ENCODE data around the gene TNFRSF8. TPM values are rescaled to one million over a fixed set of nuclear protein-coding genes. Genes with fewer than 3 reads are reported as not detected.

Gene TNFRSF8
- total and polyA plus RNA-seq, 2 donors = 0.26 to 1.5 TPM

DNA sequence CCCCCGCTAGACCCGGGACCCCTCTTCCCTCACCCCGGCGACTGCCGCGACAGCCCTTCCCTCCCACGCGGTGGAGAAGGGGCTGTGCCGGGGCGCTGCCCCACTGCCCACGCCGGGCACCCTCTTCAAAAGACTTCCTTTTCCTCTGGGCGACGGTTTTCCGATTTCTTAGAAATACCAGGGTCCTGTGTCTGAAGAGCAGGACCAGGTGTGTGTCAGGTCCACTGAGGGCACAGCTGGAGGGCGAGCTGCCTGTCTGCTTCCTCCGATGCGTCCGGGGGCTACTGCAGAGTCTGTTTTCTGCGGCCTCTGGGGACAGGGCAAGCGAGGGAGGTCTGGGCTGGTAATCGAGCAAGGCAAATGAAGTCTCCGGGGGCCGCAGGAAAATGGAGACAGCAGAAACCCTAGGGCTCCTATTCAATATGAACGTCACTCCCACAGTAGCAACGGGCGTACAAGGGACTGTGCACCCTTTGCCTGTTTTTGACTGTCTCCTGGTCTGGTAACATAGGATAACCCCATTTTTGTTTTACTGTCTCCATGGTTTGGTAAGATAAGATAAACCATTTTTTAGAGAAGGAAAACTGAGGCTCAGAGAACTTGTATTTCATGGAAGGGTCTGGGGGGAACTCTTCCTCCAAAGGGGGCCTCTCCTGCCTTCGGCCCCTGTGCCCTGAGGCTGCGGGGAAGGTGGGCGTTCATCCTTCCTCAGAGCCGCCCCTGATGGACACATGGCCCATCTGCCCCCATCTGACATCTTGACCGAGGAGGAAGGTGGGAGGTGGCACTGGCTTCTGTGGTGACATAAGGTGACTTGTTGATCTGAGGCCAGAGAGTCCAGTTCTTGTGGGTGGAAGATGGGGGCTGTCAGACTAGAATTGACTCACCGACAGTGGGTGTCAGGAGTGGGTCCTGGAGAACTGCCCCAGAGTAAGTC lies 104.7 kb downstream of the TNFRSF8 start:
- H3K27ac ChIP-seq (ENCODE audit: low read depth) = peak overlapping the region; percentile 67
- 42% methylated on average over 33 of the region's 33 CpGs for WGBS
- H3K36me3 ChIP-seq (ENCODE audit: insufficient read depth) = no peaks in the 10 kb centered on the region
- DNase-seq (ENCODE audit: extremely low spot score) = no peak
- H3K4me1 ChIP-seq (ENCODE audit: insufficient read depth) = no peaks in the 10 kb centered on the region
- peak overlapping the region; percentile 82 for H3K4me3 ChIP-seq (ENCODE audit: low read depth, low read length)

DNA sequence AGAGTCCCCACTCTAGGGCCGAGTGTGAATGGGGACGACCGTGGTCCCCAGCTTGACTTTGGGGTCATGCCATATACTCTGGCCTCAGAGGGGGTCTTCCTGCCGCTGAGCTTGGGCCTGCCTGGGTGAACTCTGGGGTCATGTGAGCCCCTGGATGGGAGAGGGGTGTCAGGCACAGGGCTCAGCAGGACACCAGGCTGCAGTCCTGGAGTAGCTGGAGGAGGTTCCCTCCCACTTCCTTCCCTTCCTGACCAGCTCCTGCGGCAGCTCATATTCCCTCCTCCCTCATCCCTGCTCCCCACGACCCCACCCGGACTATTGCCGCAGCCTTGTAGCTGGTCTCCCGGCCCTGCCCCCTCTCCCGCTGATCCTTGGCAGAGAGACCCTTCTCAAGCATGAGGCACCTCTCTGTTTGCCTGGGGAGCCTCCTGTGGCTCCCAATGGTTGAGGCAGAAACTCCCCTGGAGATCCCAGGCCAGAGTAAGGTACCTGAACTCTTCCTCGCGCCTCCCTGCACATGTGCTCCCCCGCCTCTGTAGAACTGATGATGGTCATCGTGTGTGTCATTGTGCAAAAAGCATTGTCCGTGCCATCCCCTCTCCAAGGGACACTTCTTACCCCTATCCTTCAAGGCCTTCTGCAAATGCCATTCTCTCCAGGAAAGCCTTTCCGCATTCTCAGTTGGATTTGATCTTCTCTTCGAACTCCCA lies 105.5 kb downstream of the TNFRSF8 start:
- DNase-seq (ENCODE audit: extremely low spot score) = no peak
- Histone ChIP-seq H3K4me1 (ENCODE audit: insufficient read depth) (no peaks in the 10 kb centered on the region), H3K27ac (ENCODE audit: low read depth) (no peak overlapping the region), H3K4me3 (ENCODE audit: low read depth, low read length) (peak overlapping the region; percentile 82), H3K36me3 (ENCODE audit: insufficient read depth) (no peaks in the 10 kb centered on the region)
- WGBS = 68% methylated on average over 17 of the region's 17 CpGs

DNA sequence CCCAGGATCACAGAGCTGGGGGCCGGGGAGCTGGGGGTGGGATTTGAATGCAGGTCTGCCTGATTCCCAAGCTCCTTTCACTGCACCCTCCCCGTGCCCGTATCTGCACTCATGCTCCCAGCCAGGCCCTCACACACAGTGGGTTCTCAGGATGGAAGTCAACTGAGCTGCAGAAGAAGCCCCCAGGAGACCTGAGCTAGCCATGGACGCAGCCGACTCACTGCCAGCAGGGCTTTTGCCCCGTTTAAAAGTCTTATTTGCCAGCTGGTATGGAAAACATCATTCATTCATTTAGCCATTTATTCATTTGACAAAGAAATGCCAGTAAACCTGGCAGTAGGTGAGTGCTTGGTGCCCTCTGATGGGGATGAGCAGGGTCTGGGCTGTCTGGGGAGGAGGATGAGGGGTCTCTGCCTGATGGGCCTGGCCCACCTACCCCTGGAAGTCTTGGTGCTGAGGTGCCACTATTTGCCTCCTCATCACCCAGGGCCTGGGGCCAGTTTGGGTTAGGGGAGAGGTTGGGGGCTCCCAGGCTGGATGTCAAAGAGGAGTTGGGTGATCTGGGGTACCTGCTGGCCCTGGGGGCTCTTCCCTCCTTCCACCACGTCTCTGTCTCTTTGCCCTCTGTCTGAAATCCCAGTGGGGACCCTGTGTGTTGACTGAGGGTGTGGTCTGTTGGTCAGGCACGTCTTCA lies 106.5 kb downstream of the TNFRSF8 start:
- Histone ChIP-seq H3K36me3 (ENCODE audit: insufficient read depth) (no peaks in the 10 kb centered on the region), H3K4me3 (ENCODE audit: low read depth, low read length) (no peak overlapping the region), H3K27ac (ENCODE audit: low read depth) (no peak overlapping the region), H3K4me1 (ENCODE audit: insufficient read depth) (no peaks in the 10 kb centered on the region)
- WGBS = 84% methylated on average over 8 of the region's 8 CpGs
- no peak for DNase-seq (ENCODE audit: extremely low spot score)

DNA sequence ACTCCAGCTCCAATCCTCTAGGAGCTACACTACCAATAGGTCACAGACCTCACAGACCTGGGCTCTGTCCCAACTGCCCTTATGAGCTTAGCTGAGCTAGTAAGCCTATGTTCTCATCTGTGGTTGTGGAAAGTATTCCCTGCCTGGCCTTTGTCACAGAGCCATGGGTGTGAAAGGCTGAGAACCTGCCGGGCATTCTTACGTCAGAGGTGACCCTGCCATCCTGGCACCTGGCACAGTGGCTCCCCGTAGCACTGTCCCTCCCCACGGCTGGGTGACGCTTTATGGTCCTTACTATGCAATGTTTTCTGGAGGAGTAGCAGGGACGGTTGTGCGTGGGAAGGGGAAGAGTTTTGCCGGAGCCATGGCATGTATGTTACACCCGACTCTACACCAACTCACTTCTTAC lies 107.2 kb downstream of the TNFRSF8 start:
- Histone ChIP-seq H3K27ac (ENCODE audit: low read depth) (no peak overlapping the region), H3K36me3 (ENCODE audit: insufficient read depth) (no peaks in the 10 kb centered on the region), H3K4me3 (ENCODE audit: low read depth, low read length) (no peak overlapping the region), H3K4me1 (ENCODE audit: insufficient read depth) (no peaks in the 10 kb centered on the region)
- WGBS = 85% methylated on average over 9 of the region's 9 CpGs
- no peak for DNase-seq (ENCODE audit: extremely low spot score)

DNA sequence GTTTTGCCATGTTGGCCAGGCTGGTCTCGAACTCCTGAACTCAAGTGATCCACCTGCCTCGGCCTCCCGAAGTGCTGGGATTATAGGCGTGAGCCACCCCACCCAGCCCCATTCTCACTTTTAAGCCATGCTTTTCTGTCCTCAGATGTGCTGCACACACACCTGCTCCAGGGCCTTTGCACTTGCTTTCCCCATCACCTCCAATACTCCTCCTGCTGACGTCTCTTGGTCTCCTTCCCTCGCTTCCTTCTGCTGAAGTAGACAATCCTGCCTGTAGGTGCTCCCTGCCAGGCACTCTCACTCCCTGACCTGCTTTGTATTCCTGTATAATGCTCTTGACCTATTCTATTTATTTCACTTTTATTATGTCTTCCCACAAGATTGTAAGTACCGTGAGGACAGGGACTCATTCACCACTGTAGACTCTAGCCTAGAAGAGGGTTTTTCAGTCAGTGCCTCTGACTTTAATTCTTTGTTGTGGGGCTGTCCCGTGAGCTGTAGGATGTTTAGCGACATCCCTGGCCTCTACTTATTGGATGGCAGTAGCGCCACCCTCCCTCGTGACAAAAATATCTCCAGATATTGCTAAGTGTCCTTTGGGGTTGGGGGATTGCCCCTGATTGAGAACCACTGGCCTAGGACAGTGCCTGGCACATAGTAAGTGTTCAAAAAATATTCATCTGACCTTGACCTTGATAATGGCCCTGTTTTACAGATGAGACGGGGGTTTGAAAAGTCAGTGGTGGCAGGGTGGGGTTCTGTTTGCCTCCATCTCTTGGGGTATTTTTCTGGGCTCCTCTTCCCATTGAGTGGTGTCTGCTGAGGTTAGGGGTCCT lies 108.3 kb downstream of the TNFRSF8 start:
- Histone ChIP-seq H3K36me3 (ENCODE audit: insufficient read depth) (no peaks in the 10 kb centered on the region), H3K4me3 (ENCODE audit: low read depth, low read length) (no peak overlapping the region), H3K27ac (ENCODE audit: low read depth) (no peak overlapping the region), H3K4me1 (ENCODE audit: insufficient read depth) (no peaks in the 10 kb centered on the region)
- WGBS = 90% methylated on average over 12 of the region's 12 CpGs
- DNase-seq (ENCODE audit: extremely low spot score) = no peak

DNA sequence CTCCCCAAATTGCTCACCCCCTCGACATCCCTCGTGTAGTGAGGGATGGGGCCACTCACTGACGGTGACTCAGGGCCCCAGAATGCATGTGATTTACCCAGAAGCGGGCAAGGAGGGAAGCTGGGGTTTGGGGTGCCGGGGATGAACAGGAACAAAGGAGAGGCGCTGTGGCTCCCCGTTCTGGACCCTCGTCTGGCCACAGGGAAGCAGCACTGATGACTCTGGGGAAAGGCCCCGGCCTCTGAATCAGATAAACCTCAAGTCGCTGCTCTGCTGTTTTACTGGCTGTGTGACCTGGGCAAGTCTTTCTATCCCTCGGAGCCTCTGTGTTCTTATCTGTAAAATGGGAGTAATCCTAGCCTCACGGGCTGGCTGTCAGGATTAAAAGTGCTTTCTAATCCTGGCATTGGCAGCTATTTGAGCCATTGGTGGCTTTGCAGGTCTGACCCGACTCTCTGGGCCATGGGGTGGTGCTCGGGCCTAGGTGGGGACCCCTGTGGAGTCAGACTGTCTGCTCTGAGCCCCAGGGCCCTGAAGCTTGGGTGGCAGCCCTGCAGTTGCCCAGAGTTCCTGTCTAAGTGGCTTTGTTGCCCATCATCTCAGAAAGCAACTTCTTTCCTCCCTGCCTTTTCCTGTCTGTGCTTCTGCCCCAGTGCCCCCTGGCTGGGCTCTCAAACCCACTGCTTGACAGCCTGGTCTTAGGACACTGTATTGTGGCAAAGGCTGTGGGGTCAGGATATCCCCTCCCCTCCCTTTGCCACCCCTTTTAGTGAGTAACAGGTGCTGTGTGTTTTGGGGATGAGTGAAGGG lies 109.1 kb downstream of the TNFRSF8 start:
- DNase-seq (ENCODE audit: extremely low spot score) = no peak
- no peaks in the 10 kb centered on the region for H3K4me1 ChIP-seq (ENCODE audit: insufficient read depth)
- 85% methylated on average over 14 of the region's 14 CpGs for WGBS
- H3K27ac ChIP-seq (ENCODE audit: low read depth) = no peak overlapping the region
- H3K4me3 ChIP-seq (ENCODE audit: low read depth, low read length) = no peak overlapping the region
- no peaks in the 10 kb centered on the region for H3K36me3 ChIP-seq (ENCODE audit: insufficient read depth)

DNA sequence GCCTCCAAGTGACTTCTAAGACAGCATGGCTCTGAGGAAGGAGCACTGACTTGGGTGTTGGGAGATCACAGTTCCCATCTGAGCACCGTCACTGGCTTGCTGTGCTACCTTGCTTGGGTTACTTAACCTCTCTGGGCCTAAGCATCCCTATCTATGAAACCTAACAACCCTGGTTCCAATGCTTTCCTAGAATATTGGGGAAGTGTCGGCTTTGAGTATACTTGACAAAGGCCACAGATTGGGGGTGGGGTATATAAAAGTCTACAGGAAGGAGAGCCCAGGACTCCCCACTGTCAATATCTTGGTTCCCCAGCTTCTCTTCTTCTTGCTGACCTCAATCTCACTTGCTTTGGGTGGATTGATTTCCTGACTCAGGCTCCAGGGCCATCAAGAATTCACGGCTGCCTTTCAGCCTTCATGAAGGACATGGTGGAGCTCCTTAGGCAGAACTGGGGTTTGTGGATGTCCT lies 110.0 kb downstream of the TNFRSF8 start:
- 83% methylated on average over 3 of the region's 3 CpGs for WGBS
- DNase-seq (ENCODE audit: extremely low spot score) = no peak
- peak overlapping the region; percentile 28 for H3K27ac ChIP-seq (ENCODE audit: low read depth)
- no peaks in the 10 kb centered on the region for H3K4me1 ChIP-seq (ENCODE audit: insufficient read depth)
- H3K36me3 ChIP-seq (ENCODE audit: insufficient read depth) = no peaks in the 10 kb centered on the region
- H3K4me3 ChIP-seq (ENCODE audit: low read depth, low read length) = no peak overlapping the region

DNA sequence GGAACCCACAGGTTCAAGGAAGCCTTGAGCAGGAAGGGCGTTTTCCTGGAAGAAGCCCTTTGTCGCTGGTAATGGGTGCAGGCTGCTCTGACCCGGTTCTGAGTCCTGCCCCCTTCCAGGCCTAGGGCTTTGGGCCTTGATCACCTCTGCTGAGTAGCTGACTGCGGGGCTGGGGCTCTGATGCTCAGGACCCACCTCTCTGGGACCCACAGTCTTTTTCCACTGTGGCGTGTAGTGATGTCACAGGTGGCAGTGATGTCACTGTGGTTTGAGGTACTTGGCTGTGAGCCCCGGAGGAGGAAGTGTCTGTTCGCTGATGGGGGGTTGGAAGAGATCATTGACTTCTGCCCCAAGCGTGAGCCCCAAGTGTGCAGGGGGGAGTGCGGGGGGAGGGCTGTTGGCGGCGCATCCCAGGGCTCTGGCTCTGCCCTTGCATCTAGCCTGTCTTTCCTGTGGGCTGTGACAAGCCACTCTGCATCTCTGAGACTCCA lies 110.6 kb downstream of the TNFRSF8 start:
- Histone ChIP-seq H3K27ac (ENCODE audit: low read depth) (peak overlapping the region; percentile 28), H3K36me3 (ENCODE audit: insufficient read depth) (no peaks in the 10 kb centered on the region), H3K4me1 (ENCODE audit: insufficient read depth) (no peaks in the 10 kb centered on the region), H3K4me3 (ENCODE audit: low read depth, low read length) (no peak overlapping the region)
- DNase-seq (ENCODE audit: extremely low spot score) = no peak
- WGBS = 70% methylated on average over 11 of the region's 11 CpGs

DNA sequence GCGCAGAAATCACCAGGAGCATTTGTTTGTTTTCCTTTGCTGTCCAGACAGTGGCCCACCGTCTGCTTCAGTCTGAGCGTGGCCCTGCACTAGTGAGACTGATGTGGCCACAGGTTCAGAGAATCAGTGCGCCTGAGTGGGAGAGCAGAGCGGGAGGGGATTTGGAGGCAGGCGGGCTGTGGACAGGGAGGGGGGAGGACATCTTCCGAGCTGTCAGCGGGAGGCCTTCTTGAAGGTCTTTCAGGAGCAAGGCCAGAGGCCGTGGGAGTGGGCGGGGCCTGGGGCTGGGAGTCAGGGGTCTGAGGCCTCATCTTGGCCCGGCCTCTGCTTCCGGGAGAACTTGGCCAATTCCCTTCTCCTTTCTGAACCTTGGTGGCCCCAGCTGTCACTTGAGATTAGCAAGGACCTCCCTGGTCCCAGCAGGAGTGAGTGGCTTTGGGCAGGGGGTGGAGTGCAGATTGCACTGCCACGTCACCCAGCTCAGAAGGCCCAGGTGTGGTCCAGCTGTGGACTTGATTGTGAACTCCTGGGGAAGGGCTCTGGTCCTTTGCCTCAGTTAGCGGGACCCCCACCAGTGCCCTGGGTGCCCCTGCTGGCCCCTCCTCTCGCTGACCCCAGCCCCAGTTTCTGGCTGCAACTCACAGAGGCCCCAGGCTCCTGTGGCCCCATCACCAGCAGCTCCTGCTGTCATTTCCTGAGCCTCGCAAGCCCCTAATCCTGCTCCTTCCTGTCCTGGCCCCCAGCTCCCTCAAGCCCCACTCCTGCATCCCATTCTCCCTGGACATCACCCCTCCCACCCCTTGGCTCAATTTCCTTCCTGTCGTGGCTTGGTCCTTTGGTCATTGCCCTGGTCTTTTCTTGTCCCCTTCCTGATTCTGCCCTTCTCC lies 112.1 kb downstream of the TNFRSF8 start:
- Histone ChIP-seq H3K4me1 (ENCODE audit: insufficient read depth) (no peaks in the 10 kb centered on the region), H3K27ac (ENCODE audit: low read depth) (peak overlapping the region; percentile 38), H3K36me3 (ENCODE audit: insufficient read depth) (no peaks in the 10 kb centered on the region), H3K4me3 (ENCODE audit: low read depth, low read length) (no peak overlapping the region)
- WGBS = 65% methylated on average over 17 of the region's 17 CpGs
- DNase-seq (ENCODE audit: extremely low spot score) = no peak

DNA sequence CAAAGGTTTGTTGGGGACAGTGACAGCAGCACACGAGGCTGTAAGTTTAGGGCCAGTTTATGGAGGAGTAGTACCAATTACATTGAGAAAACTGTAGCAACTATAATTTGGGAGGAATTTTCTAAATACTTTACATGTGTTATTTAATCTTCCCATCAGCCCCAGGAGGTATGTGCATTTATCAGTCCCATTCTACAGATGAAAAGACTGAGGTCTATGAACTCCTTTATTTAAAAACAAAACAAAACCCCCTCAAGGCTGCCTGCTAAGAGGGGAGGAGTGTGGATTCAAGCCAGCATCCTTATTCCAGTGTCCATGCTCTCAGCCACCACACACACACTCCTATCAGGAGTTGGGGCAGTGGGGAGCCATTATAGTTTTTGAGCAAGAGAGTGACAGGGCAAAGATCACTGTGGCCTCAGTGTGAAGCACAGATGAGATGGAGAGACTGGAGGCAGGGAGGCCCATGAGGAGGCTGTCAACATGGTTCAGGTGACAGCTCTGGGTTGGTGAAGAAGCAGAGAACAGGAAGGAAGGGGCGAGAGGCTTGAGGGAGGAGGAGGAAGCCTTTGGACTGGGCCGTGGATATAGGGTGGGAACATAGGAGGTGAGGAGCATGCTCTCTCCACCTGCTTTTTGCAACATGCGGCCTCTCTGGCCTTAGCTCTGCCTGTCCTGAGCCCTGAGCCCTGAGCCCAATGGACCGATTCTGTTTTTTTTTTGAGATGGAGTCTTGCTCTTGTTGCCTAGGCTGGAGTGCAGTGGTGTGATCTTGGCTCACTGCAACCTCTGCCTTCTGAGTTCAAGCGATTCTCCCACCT lies 113.4 kb downstream of the TNFRSF8 start:
- Histone ChIP-seq H3K4me1 (ENCODE audit: insufficient read depth) (no peaks in the 10 kb centered on the region), H3K36me3 (ENCODE audit: insufficient read depth) (no peaks in the 10 kb centered on the region), H3K4me3 (ENCODE audit: low read depth, low read length) (no peak overlapping the region), H3K27ac (ENCODE audit: low read depth) (no peak overlapping the region)
- WGBS = 87% methylated on average over 6 of the region's 6 CpGs
- DNase-seq (ENCODE audit: extremely low spot score) = no peak

Measured in urinary bladder (tissue), 4 donors.